ENCODE measurements around the gene ZNF112.
"Not testable (repeated sequence)": the region's sequence is repeated elsewhere in the genome, so short reads cannot be mapped to it uniquely, and the experiment has no call there.

Gene ZNF112

GRCh38 chr19:44367024-44367423 is 10.5 kb upstream of the ZNF112 start:
- Histone ChIP-seq H3K9me3 (no peaks in the 10 kb centered on the region), H3K36me3 (no peaks in the 10 kb centered on the region), H3K4me1 (ENCODE audit: control insufficient read depth in 1 of 2, insufficient read depth in 1 of 2, low read depth in 1 of 2, low read length in 1 of 2) (no peaks in the 10 kb centered on the region), H3K4me3 (ENCODE audit: low read depth in 1 of 2, low read length in 1 of 2) (no peak overlapping the region), H3K27ac (no peak overlapping the region), H3K27me3 (no peaks in the 10 kb centered on the region)
- TF ChIP-seq CTCF (IDR thresholded peaks at IDR 0.05), result no peak

GRCh38 chr19:44346556-44346955 is 9.9 kb downstream of the ZNF112 start:
- Histone ChIP-seq H3K27me3 (no peaks in the 10 kb centered on the region), H3K4me3 (ENCODE audit: low read depth in 1 of 2, low read length in 1 of 2) (no peak overlapping the region), H3K4me1 (ENCODE audit: control insufficient read depth in 1 of 2, insufficient read depth in 1 of 2, low read depth in 1 of 2, low read length in 1 of 2) (no peaks in the 10 kb centered on the region), H3K36me3 (no peaks in the 10 kb centered on the region), H3K27ac (no peak overlapping the region), H3K9me3 (peaks cover 10% of the 10 kb centered on the region)
- no peak for TF ChIP-seq CTCF (IDR thresholded peaks at IDR 0.05)

GRCh38 chr19:44345959-44346358 is 10.5 kb downstream of the ZNF112 start:
- TF ChIP-seq CTCF (IDR thresholded peaks at IDR 0.05), result no peak
- Histone ChIP-seq H3K36me3 (no peaks in the 10 kb centered on the region), H3K27ac (no peak overlapping the region), H3K27me3 (no peaks in the 10 kb centered on the region), H3K4me1 (ENCODE audit: control insufficient read depth in 1 of 2, insufficient read depth in 1 of 2, low read depth in 1 of 2, low read length in 1 of 2) (no peaks in the 10 kb centered on the region), H3K4me3 (ENCODE audit: low read depth in 1 of 2, low read length in 1 of 2) (no peak overlapping the region), H3K9me3 (peaks cover 10% of the 10 kb centered on the region)

- Histone ChIP-seq H3K4me3 (ENCODE audit: low read depth in 1 of 2, low read length in 1 of 2) (no peak overlapping the region), H3K27ac (no peak overlapping the region), H3K36me3 (no peaks in the 10 kb centered on the region), H3K9me3 (peaks cover 10% of the 10 kb centered on the region), H3K27me3 (no peaks in the 10 kb centered on the region), H3K4me1 (ENCODE audit: control insufficient read depth in 1 of 2, insufficient read depth in 1 of 2, low read depth in 1 of 2, low read length in 1 of 2) (no peaks in the 10 kb centered on the region)
- no peak for TF ChIP-seq CTCF (IDR thresholded peaks at IDR 0.05)
Measured at GRCh38 chr19:44344255-44344654, 12.2 kb downstream of the ZNF112 start.

GRCh38 chr19:44341794-44342193 is 14.7 kb downstream of the ZNF112 start:
- Histone ChIP-seq H3K9me3 (no peaks in the 10 kb centered on the region), H3K36me3 (no peaks in the 10 kb centered on the region), H3K27me3 (no peaks in the 10 kb centered on the region), H3K4me3 (ENCODE audit: low read depth in 1 of 2, low read length in 1 of 2) (no peak overlapping the region), H3K4me1 (ENCODE audit: control insufficient read depth in 1 of 2, insufficient read depth in 1 of 2, low read depth in 1 of 2, low read length in 1 of 2) (no peaks in the 10 kb centered on the region), H3K27ac (no peak overlapping the region)
- no peak for TF ChIP-seq CTCF (IDR thresholded peaks at IDR 0.05)

GRCh38 chr19:44334639-44335038 is 21.8 kb downstream of the ZNF112 start:
- H3K36me3 ChIP-seq; H3K4me3 ChIP-seq (ENCODE audit: low read depth in 1 of 2, low read length in 1 of 2): not testable (repeated sequence)

More at GRCh38 chr19:44334639-44335038, 21.8 kb downstream of the ZNF112 start:
- not testable (repeated sequence) for H3K27me3 ChIP-seq; H3K27ac ChIP-seq; H3K9me3 ChIP-seq; H3K4me1 ChIP-seq (ENCODE audit: control insufficient read depth in 1 of 2, insufficient read depth in 1 of 2, low read depth in 1 of 2, low read length in 1 of 2)
